HepG2 (cell line): ENCODE results near the gene NUDT17. TPM values are rescaled to one million over a fixed set of nuclear protein-coding genes. Genes with fewer than 3 reads are reported as not detected.
A peak's percentile ranks its signal among the peaks of the same experiment; 100 is the strongest.

ENCODE experiments used
- ATAC-seq: fragments of 200-7000 bp; cut with Tn5 transposase; 3 replicates; pipeline ENCODE4 v1.9.1; 2020; ENCODE audit warnings: mild to moderate bottlenecking, moderate library complexity
- BruUV-seq: library from RNA; stranded (reverse); fragments of 400-500 nt; replicated peaks from 2 replicates; lab custom pipeline; 2021; lab: Mats Ljungman, UMichigan
- CTCF ChIA-PET: fragments of 300-600 bp; formaldehyde crosslinking; extraction: SDS; loops from one replicate; lab custom pipeline; 2021; ENCODE audit warnings: low total read pairs, inconsistent platforms, low intra/inter-chr PET ratio; lab: Yijun Ruan, JAX
- POLR2A ChIA-PET: fragments of 350-600 bp; sonication (Branson Sonifier 250); formaldehyde crosslinking; loops from one replicate; lab custom pipeline; 2020; ENCODE audit warnings: antibody characterized with exemption, inconsistent platforms; lab: Yijun Ruan, JAX
- DNase-seq: peaks from one replicate; pipeline ENCODE4 v3.0.0-alpha.2; 2015; ENCODE audit warnings: low spot score
- FAIRE-seq: peaks from 3 replicates; lab custom pipeline; 2011; peaks lifted over from hg19 to GRCh38; lab: Jason Lieb, UNC
- H2AFZ ChIP-seq: one replicate; pipeline ENCODE4 v1.6.1; 2011; ENCODE audit warnings: low read length, inconsistent platforms
- H3K27ac ChIP-seq: fragments of 300-600 bp; 3 replicates; pipeline ENCODE4 v1.8.0; 2011; ENCODE audit warnings: mixed run types, mild to moderate bottlenecking, mixed read lengths, low read length, inconsistent platforms; ENCODE audit not compliant: insufficient read depth; ENCODE audit errors: extremely low read length
- H3K27me3 ChIP-seq, 2 experiments: fragments of 200-600 bp in 1 of 2; 2 replicates in 1 of 2; 3 replicates in 1 of 2; pipeline versions ENCODE4 v1.6.0 to v1.8.0; 2011; ENCODE audit warnings: low read length in 2 of 2, mild to moderate bottlenecking in 2 of 2, moderate library complexity in 2 of 2, inconsistent platforms in 1 of 2; ENCODE audit not compliant: insufficient read depth in 2 of 2, control insufficient read depth in 1 of 2
- H3K36me3 ChIP-seq, 2 experiments: fragments of 200-600 bp in 1 of 2; replicated peaks in 1 of 2; 2 replicates in 1 of 2; 3 replicates in 1 of 2; pipeline versions ENCODE4 v1.5.1 to v1.8.0; 2011; ENCODE audit warnings: low read length in 2 of 2, inconsistent platforms in 1 of 2; ENCODE audit not compliant: insufficient read depth in 2 of 2, control insufficient read depth in 1 of 2
- H3K4me1 ChIP-seq: 2 replicates; pipeline ENCODE4 v1.5.1; 2012; ENCODE audit warnings: low read length, inconsistent platforms; ENCODE audit not compliant: insufficient read depth
- H3K4me2 ChIP-seq: 2 replicates; pipeline ENCODE4 v1.6.0; 2011; ENCODE audit warnings: low read depth, low read length, inconsistent platforms
- H3K4me3 ChIP-seq, 3 experiments: fragments of 200-600 bp in 1 of 3; sonication (generic), shearing (Covaris generic) in 1 of 3; replicated peaks in 1 of 3; 2 replicates each; pipeline ENCODE4 v1.5.1; 2011 to 2016; ENCODE audit warnings: low read length in 3 of 3, inconsistent platforms in 2 of 3, low read depth in 2 of 3, mild to moderate bottlenecking in 2 of 3, control low read depth in 1 of 3, mixed read lengths in 1 of 3; ENCODE audit not compliant: insufficient read depth in 1 of 3
- H3K79me2 ChIP-seq: one replicate; pipeline ENCODE4 v1.6.1; 2011; ENCODE audit warnings: low read length, inconsistent platforms; ENCODE audit not compliant: insufficient read depth
- H3K9ac ChIP-seq: 2 replicates; pipeline ENCODE4 v1.6.0; 2011; ENCODE audit warnings: mild to moderate bottlenecking, low read depth, low read length, inconsistent platforms; ENCODE audit not compliant: insufficient read depth
- H3K9me3 ChIP-seq: 2 replicates; pipeline ENCODE4 v1.5.1; 2012; ENCODE audit warnings: mild to moderate bottlenecking, low read length
- H4K20me1 ChIP-seq: 2 replicates; pipeline ENCODE4 v1.6.0; 2011; ENCODE audit warnings: inconsistent platforms, mild to moderate bottlenecking, low read length, moderate library complexity; ENCODE audit not compliant: insufficient read depth
- HES4 ChIP-seq: sonication (generic); formaldehyde crosslinking; IDR thresholded peaks from 2 replicates; pipeline ENCODE4 v1.9.0; 2021; ENCODE audit warnings: mild to moderate bottlenecking, missing genetic modification reagents, borderline replicate concordance
- KAT2B ChIP-seq: fragments of 150-350 bp; IDR thresholded peaks from 2 replicates; pipeline ENCODE4 v1.6.1; 2014; ENCODE audit warnings: low read depth, low read length, borderline replicate concordance
- KDM2A ChIP-seq: sonication (generic); formaldehyde crosslinking; IDR thresholded peaks from 2 replicates; pipeline ENCODE4 v1.4.0; 2020; ENCODE audit warnings: low read depth, missing genetic modification reagents, borderline replicate concordance
- PRMT3 ChIP-seq: sonication (generic); formaldehyde crosslinking; IDR thresholded peaks from 2 replicates; pipeline ENCODE4 v1.8.1; 2022; ENCODE audit warnings: low read depth, mild to moderate bottlenecking, moderate library complexity, missing genetic modification reagents, borderline replicate concordance
- RFX3 ChIP-seq: IDR thresholded peaks from 2 replicates; pipeline ENCODE4 v1.6.1; 2016; ENCODE audit warnings: missing biosample characterization, missing genetic modification reagents
- SAP130 ChIP-seq: IDR thresholded peaks from 2 replicates; pipeline ENCODE4 v1.6.1; 2016; ENCODE audit warnings: low read depth
- SYNCRIP ChIP-seq: fragments of 200-400 bp; formaldehyde crosslinking; IDR thresholded peaks from 2 replicates; pipeline ENCODE4 v1.6.1; 2018; ENCODE audit warnings: mild to moderate bottlenecking, low read depth, low read length; ENCODE audit not compliant: insufficient read depth
- XRCC5 ChIP-seq: fragments of 200-400 bp; formaldehyde crosslinking; optimal IDR thresholded peaks from 2 replicates; pipeline ENCODE3; 2017; ENCODE audit warnings: mild to moderate bottlenecking, low read length
- ZFAT ChIP-seq: sonication (generic); formaldehyde crosslinking; conservative IDR thresholded peaks from 2 replicates; pipeline ENCODE4 v1.8.1; 2023; ENCODE audit warnings: missing genetic modification reagents, inconsistent platforms
- ZFP90 ChIP-seq: sonication (generic); formaldehyde crosslinking; IDR thresholded peaks from 2 replicates; pipeline ENCODE4 v1.8.0; 2022; ENCODE audit warnings: missing genetic modification reagents, mild to moderate bottlenecking, inconsistent platforms, borderline replicate concordance
- ZKSCAN8 ChIP-seq: IDR thresholded peaks from 2 replicates; pipeline ENCODE4 v1.6.1; 2016; ENCODE audit warnings: borderline replicate concordance, missing genetic modification reagents, missing compliant biosample characterization
- ZNF430 ChIP-seq: sonication (generic); formaldehyde crosslinking; IDR thresholded peaks from 2 replicates; pipeline ENCODE4 v1.9.0; 2021; ENCODE audit warnings: mild to moderate bottlenecking, missing genetic modification reagents
- ZNF563 ChIP-seq: sonication (generic); formaldehyde crosslinking; IDR thresholded peaks from 2 replicates; pipeline ENCODE4 v1.8.0; 2022; ENCODE audit warnings: mild to moderate bottlenecking, moderate library complexity, missing genetic modification reagents
- ZNF672 ChIP-seq: sonication (generic); formaldehyde crosslinking; IDR thresholded peaks from 2 replicates; pipeline ENCODE4 v1.8.1; 2022; ENCODE audit warnings: missing genetic modification reagents
- ZNF703 ChIP-seq: sonication (generic); formaldehyde crosslinking; IDR thresholded peaks from 2 replicates; pipeline ENCODE4 v1.5.1; 2020; ENCODE audit warnings: missing genetic modification reagents, mild to moderate bottlenecking, moderate library complexity, borderline replicate concordance
- ZSCAN9 ChIP-seq: IDR thresholded peaks from 2 replicates; pipeline ENCODE4 v1.6.1; 2016; ENCODE audit warnings: borderline replicate concordance
- WGBS: methylation state at CpG from one replicate; pipeline ENCODE4 v1.1.6; 2017; ENCODE audit warnings: low lambda C conversion rate; 5-methylcytosine and 5-hydroxymethylcytosine counted together
- in situ Hi-C: cut with HindIII; loops from 2 replicates; pipeline ENCODE4 v1.10.0; 2017; ENCODE audit warnings: low pct_unique_long_range_greater_than_20kb; ENCODE audit not compliant: extremely low pct_ligation_motif_present
- intact Hi-C: fragments of 100-400 bp; cut with micrococcal nuclease; formaldehyde crosslinking; loops from one replicate; pipeline ENCODE4 v1.10.0; 2022; ENCODE audit not compliant: unreplicated experiment
- polyA plus RNA-seq, 8 experiments: library from polyadenylated mRNA; depleted of rRNA in 3 of 8; stranded (reverse) in 7 of 8; unstranded in 1 of 8; fragments of >200 nt; fragmentation: Illumina TruSeq in 4 of 8; extraction: Trizol in 4 of 8; gene quantifications; 2 replicates each; pipeline versions ENCODE4 v1.2.1 to v1.2.3, GENCODE V29; 2011 to 2016; ENCODE audit warnings: low read depth in 4 of 8, missing spikeins in 1 of 8, mixed read lengths in 1 of 8; ENCODE audit not compliant: insufficient read depth in 1 of 8
- total RNA-seq, 5 experiments: library from RNA; depleted of rRNA; stranded (reverse); fragments of >200 nt; fragmentation: Illumina TruSeq; extraction: Trizol; gene quantifications; 2 replicates each; pipeline ENCODE4 v1.2.3, GENCODE V29; 2016; ENCODE audit warnings: low read depth in 1 of 5
- TF ChIP-seq, protein P1 (sequence below): IDR thresholded peaks from 2 replicates; pipeline ENCODE4 v1.6.1; 2016; ENCODE audit warnings: control low read depth
- TF ChIP-seq, protein P2 (sequence below): IDR thresholded peaks from 2 replicates; pipeline ENCODE4 v1.6.1; 2016; ENCODE audit warnings: low read depth, control low read depth
- TF ChIP-seq, protein P3 (sequence below): IDR thresholded peaks from 2 replicates; pipeline ENCODE4 v1.6.1; 2016; ENCODE audit warnings: missing compliant biosample characterization, missing genetic modification reagents, borderline replicate concordance
- TF ChIP-seq, protein P4 (sequence below): sonication (generic); formaldehyde crosslinking; IDR thresholded peaks from 2 replicates; pipeline ENCODE4 v1.8.0; 2022; ENCODE audit warnings: missing genetic modification reagents, mild to moderate bottlenecking, borderline replicate concordance

NUDT17 gene
- total and polyA plus RNA-seq, 2 of the 13 experiments (the other 11 are each of a cell fraction or from before 2014, with no cell fraction given), result 2.6 to 5.8 TPM

DNA sequence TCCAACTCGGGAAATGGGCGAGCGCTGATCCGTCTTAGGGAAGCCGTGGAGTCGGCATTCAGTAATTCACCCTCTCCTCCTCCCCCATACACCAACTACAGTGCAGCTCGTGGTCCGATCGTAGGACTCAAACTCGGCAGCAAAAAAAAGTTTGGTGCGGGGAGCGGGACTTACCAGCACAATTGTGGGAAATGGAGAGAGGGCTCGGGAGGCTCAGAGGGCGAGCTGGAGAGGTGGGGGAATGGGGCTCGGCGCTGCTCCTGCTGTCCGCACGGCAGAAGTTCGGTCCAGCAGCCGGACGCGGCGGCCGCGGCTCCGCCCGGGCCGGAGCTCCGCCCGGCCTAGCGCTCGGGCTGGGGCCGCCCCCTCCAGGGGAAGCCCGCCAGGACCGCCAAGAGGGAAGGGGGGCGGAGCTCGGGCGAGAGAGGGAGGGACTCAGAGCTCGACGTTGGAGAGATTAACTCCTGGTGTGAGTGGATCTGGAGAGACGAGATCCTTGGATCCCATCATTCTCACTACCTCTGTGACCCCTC is 14.1 kb downstream of the NUDT17 start:
- POLR2A ChIA-PET, result interaction anchor here (0.6 to 2.6 kb wide), 17 partner anchors 10 to 579 kb away, joined by 3 to 44 read pairs (median 9); partner anchors contain the start of genes ANKRD34A, ANKRD35, LIX1L and NUDT17
- peak; percentile 58 for FAIRE-seq
- in situ Hi-C loops, result no loop called here
- no peak for TF ChIP-seq SYNCRIP
- TF ChIP-seq HES4 (CRISPR knock-in tag), result peak; percentile 7; the same call in 1 of the 2 replicates
- TF ChIP-seq KAT2B, result no peak
- TF ChIP-seq SAP130 (CRISPR knock-in tag), result peak; percentile 61
- no peak for TF ChIP-seq ZSCAN9
- no peak for TF ChIP-seq PRMT3 (CRISPR knock-in tag)
- 0 out of 2 replicates have a peak, but pooled peaks have one; percentile 13 for TF ChIP-seq ZNF563 (CRISPR knock-in tag)
- TF ChIP-seq, protein P1, sequence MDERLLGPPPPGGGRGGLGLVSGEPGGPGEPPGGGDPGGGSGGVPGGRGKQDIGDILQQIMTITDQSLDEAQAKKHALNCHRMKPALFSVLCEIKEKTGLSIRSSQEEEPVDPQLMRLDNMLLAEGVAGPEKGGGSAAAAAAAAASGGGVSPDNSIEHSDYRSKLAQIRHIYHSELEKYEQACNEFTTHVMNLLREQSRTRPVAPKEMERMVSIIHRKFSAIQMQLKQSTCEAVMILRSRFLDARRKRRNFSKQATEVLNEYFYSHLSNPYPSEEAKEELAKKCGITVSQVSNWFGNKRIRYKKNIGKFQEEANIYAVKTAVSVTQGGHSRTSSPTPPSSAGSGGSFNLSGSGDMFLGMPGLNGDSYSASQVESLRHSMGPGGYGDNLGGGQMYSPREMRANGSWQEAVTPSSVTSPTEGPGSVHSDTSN (CRISPR knock-in tag), result no peak
- no peak for TF ChIP-seq ZFAT (CRISPR knock-in tag)
- TF ChIP-seq RFX3 (CRISPR knock-in tag), result no peak
- no peak for TF ChIP-seq ZNF430 (CRISPR knock-in tag)
- TF ChIP-seq ZFP90 (CRISPR knock-in tag), result no peak
- TF ChIP-seq, protein P2, sequence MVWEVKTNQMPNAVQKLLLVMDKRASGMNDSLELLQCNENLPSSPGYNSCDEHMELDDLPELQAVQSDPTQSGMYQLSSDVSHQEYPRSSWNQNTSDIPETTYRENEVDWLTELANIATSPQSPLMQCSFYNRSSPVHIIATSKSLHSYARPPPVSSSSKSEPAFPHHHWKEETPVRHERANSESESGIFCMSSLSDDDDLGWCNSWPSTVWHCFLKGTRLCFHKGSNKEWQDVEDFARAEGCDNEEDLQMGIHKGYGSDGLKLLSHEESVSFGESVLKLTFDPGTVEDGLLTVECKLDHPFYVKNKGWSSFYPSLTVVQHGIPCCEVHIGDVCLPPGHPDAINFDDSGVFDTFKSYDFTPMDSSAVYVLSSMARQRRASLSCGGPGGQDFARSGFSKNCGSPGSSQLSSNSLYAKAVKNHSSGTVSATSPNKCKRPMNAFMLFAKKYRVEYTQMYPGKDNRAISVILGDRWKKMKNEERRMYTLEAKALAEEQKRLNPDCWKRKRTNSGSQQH (CRISPR knock-in tag), result no peak
- no peak for TF ChIP-seq KDM2A (CRISPR knock-in tag)
- peak; percentile 68 for TF ChIP-seq XRCC5
- TF ChIP-seq, protein P3, sequence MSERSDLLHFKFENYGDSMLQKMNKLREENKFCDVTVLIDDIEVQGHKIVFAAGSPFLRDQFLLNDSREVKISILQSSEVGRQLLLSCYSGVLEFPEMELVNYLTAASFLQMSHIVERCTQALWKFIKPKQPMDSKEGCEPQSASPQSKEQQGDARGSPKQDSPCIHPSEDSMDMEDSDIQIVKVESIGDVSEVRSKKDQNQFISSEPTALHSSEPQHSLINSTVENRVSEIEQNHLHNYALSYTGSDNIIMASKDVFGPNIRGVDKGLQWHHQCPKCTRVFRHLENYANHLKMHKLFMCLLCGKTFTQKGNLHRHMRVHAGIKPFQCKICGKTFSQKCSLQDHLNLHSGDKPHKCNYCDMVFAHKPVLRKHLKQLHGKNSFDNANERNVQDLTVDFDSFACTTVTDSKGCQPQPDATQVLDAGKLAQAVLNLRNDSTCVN (CRISPR knock-in tag), result no peak
- TF ChIP-seq ZKSCAN8 (CRISPR knock-in tag), result no peak
- no peak for TF ChIP-seq ZNF703 (CRISPR knock-in tag)
- no peak for TF ChIP-seq ZNF672 (CRISPR knock-in tag)
- TF ChIP-seq, protein P4, sequence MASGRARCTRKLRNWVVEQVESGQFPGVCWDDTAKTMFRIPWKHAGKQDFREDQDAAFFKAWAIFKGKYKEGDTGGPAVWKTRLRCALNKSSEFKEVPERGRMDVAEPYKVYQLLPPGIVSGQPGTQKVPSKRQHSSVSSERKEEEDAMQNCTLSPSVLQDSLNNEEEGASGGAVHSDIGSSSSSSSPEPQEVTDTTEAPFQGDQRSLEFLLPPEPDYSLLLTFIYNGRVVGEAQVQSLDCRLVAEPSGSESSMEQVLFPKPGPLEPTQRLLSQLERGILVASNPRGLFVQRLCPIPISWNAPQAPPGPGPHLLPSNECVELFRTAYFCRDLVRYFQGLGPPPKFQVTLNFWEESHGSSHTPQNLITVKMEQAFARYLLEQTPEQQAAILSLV, result 0 out of 2 replicates have a peak, but pooled peaks have one; percentile 19

More for the DNA sequence above, 14.1 kb downstream of the NUDT17 start:
- H3K4me2 ChIP-seq, result peak overlapping the region; percentile 88
- H3K4me3 ChIP-seq, result peak overlapping the region; percentile 82 to 92 (median 87)
- peak overlapping the region; percentile 67 for H3K9ac ChIP-seq
- BruUV-seq, result no TSS peak
- peaks cover 4 to 16% of the 10 kb centered on the region in 2 experiments for H3K36me3 ChIP-seq
- H3K27me3 ChIP-seq, result 0 out of 5 replicates have a peak, but pooled peaks cover 0 to 3% of the 10 kb centered on the region in 2 experiments
- H3K4me1 ChIP-seq, result peaks cover 21% of the 10 kb centered on the region
- H4K20me1 ChIP-seq, result no peaks in the 10 kb centered on the region
- no peaks in the 10 kb centered on the region for H3K9me3 ChIP-seq
- H3K27ac ChIP-seq, result peak overlapping the region; percentile 51
- CTCF ChIA-PET, result interaction anchor here (0.8 kb wide), 1 partner anchor 13 kb away, joined by 3 read pairs; no protein-coding TSS in a partner anchor
- DNase-seq (peak; percentile 73), ATAC-seq (peak; percentile 90)
- peak overlapping the region; percentile 75 for H2AFZ ChIP-seq
- 0% methylated on average over 19 of the region's 41 CpGs for WGBS
- intact Hi-C loops, result loop anchor here (5.0 kb wide), 3 partner anchors 33 to 103 kb away; partner anchors contain the start of genes ANKRD34A, ITGA10 and POLR3GL
- H3K79me2 ChIP-seq, result peaks cover 3% of the 10 kb centered on the region
